Measurements from ENCODE around the gene ARAP3. TPM values are rescaled to one million over a fixed set of nuclear protein-coding genes. Genes with fewer than 3 reads are reported as not detected.

Gene ARAP3
- total and polyA plus RNA-seq, 5 donors from 2014 or later: 0.25 to 6.1 (median 0.79) TPM; not detected in 1

- Mint-ChIP-seq H3K9me3 (no peaks in the 10 kb centered on the region), H3K4me3 (peak overlapping the region in 3 of 4 donors; percentile 67 to 94 (median 79)), H3K27ac (peak overlapping the region in 2 of 3 donors; percentile 77 to 89), H3K4me1 (peaks cover 4 to 28% (median 23%) of the 10 kb centered on the region in 4 donors), H3K36me3 (no peaks in the 10 kb centered on the region), H3K27me3 (no peaks in the 10 kb centered on the region)
- H3K9me3 ChIP-seq (ENCODE audit: control insufficient read depth in 2 of 2, low read length in 2 of 2): no peaks in the 10 kb centered on the region
- no peak overlapping the region for H3K4me3 ChIP-seq (ENCODE audit: low read depth, low read length)
- peaks cover 2% of the 10 kb centered on the region for H3K27me3 ChIP-seq (ENCODE audit: control insufficient read depth, insufficient read depth, low read length)
- H3K4me1 ChIP-seq (ENCODE audit: control insufficient read depth, insufficient read depth, low read length, poor library complexity, severe bottlenecking): peaks cover 19% of the 10 kb centered on the region
- no peak for DNase-seq
- ATAC-seq (ENCODE audit: low read depth in 2 of 2): no peak
- no peaks in the 10 kb centered on the region for H3K36me3 ChIP-seq (ENCODE audit: control insufficient read depth, insufficient read depth, low read length)
- H3K27ac ChIP-seq (ENCODE audit: insufficient read depth, low read length, poor library complexity, severe bottlenecking): no peak overlapping the region
Observed at GRCh38 chr5:141691286-141691866, 9.3 kb upstream of the ARAP3 start.

- Histone ChIP-seq H3K9me3 (ENCODE audit: control insufficient read depth in 2 of 2, low read length in 2 of 2) (no peaks in the 10 kb centered on the region), H3K27ac (ENCODE audit: insufficient read depth, low read length, poor library complexity, severe bottlenecking) (no peak overlapping the region), H3K4me3 (ENCODE audit: low read depth, low read length) (no peak overlapping the region), H3K4me1 (ENCODE audit: control insufficient read depth, insufficient read depth, low read length, poor library complexity, severe bottlenecking) (peaks cover 23% of the 10 kb centered on the region), H3K27me3 (ENCODE audit: control insufficient read depth, insufficient read depth, low read length) (peaks cover 2% of the 10 kb centered on the region), H3K36me3 (ENCODE audit: control insufficient read depth, insufficient read depth, low read length) (no peaks in the 10 kb centered on the region)
- H3K27me3 Mint-ChIP-seq: peaks cover 4% of the 10 kb centered on the region
- peak overlapping the region in 1 of 3 donors; percentile 52 for H3K27ac Mint-ChIP-seq
- no peaks in the 10 kb centered on the region for H3K9me3 Mint-ChIP-seq
- DNase-seq (no peak), ATAC-seq (ENCODE audit: low read depth in 2 of 2) (no peak)
- no peaks in the 10 kb centered on the region for H3K36me3 Mint-ChIP-seq
- H3K4me1 Mint-ChIP-seq: peaks cover under 1 to 27% (median 17%) of the 10 kb centered on the region in 4 donors
- H3K4me3 Mint-ChIP-seq: no peak overlapping the region
Observed at GRCh38 chr5:141686648-141687416, 4.8 kb upstream of the ARAP3 start.

GRCh38 chr5:141685591-141685990, 3.6 kb upstream of the ARAP3 start:
- H3K27me3 ChIP-seq (ENCODE audit: control insufficient read depth, insufficient read depth, low read length): peaks cover 2% of the 10 kb centered on the region
- Mint-ChIP-seq H3K27ac (peak overlapping the region in 1 of 3 donors; percentile 52), H3K27me3 (peaks cover 4% of the 10 kb centered on the region), H3K4me3 (no peak overlapping the region), H3K9me3 (no peaks in the 10 kb centered on the region), H3K4me1 (peaks cover 7 to 36% (median 22%) of the 10 kb centered on the region in 4 donors), H3K36me3 (no peaks in the 10 kb centered on the region)
- no peak overlapping the region for H3K27ac ChIP-seq (ENCODE audit: insufficient read depth, low read length, poor library complexity, severe bottlenecking)
- ATAC-seq (ENCODE audit: low read depth in 2 of 2): no peak
- H3K36me3 ChIP-seq (ENCODE audit: control insufficient read depth, insufficient read depth, low read length): no peaks in the 10 kb centered on the region
- no peaks in the 10 kb centered on the region for H3K9me3 ChIP-seq (ENCODE audit: control insufficient read depth in 2 of 2, low read length in 2 of 2)
- H3K4me3 ChIP-seq (ENCODE audit: low read depth, low read length): no peak overlapping the region
- DNase-seq: no peak
- H3K4me1 ChIP-seq (ENCODE audit: control insufficient read depth, insufficient read depth, low read length, poor library complexity, severe bottlenecking): peaks cover 32% of the 10 kb centered on the region

- Histone ChIP-seq H3K27me3 (ENCODE audit: control insufficient read depth, insufficient read depth, low read length) (no peaks in the 10 kb centered on the region), H3K4me3 (ENCODE audit: low read depth, low read length) (peak overlapping the region; percentile 32), H3K36me3 (ENCODE audit: control insufficient read depth, insufficient read depth, low read length) (no peaks in the 10 kb centered on the region), H3K4me1 (ENCODE audit: control insufficient read depth, insufficient read depth, low read length, poor library complexity, severe bottlenecking) (peaks cover 32% of the 10 kb centered on the region), H3K27ac (ENCODE audit: insufficient read depth, low read length, poor library complexity, severe bottlenecking) (peak overlapping the region; percentile 51), H3K9me3 (ENCODE audit: control insufficient read depth in 2 of 2, low read length in 2 of 2) (no peaks in the 10 kb centered on the region)
- H3K4me3 Mint-ChIP-seq: peak overlapping the region in 2 of 4 donors; percentile 21 to 59
- ATAC-seq (ENCODE audit: low read depth in 2 of 2) (no peak), DNase-seq (no peak)
- H3K27ac Mint-ChIP-seq: peak overlapping the region in 2 of 3 donors; percentile 62 to 88
- peaks cover 5 to 36% (median 21%) of the 10 kb centered on the region in 4 donors for H3K4me1 Mint-ChIP-seq
- H3K27me3 Mint-ChIP-seq: peaks cover 4% of the 10 kb centered on the region
- H3K36me3 Mint-ChIP-seq: no peaks in the 10 kb centered on the region
- H3K9me3 Mint-ChIP-seq: no peaks in the 10 kb centered on the region
Observed at GRCh38 chr5:141683596-141684141, 1.6 kb upstream of the ARAP3 start.

GRCh38 chr5:141681295-141681694, 735 bp downstream of the ARAP3 start:
- peaks cover 5 to 36% (median 21%) of the 10 kb centered on the region in 4 donors for H3K4me1 Mint-ChIP-seq
- DNase-seq (no peak), ATAC-seq (ENCODE audit: low read depth in 2 of 2) (no peak)
- no peaks in the 10 kb centered on the region for H3K9me3 ChIP-seq (ENCODE audit: control insufficient read depth in 2 of 2, low read length in 2 of 2)
- H3K27ac ChIP-seq (ENCODE audit: insufficient read depth, low read length, poor library complexity, severe bottlenecking): peak overlapping the region; percentile 14
- H3K9me3 Mint-ChIP-seq: no peaks in the 10 kb centered on the region
- no peaks in the 10 kb centered on the region for H3K36me3 ChIP-seq (ENCODE audit: control insufficient read depth, insufficient read depth, low read length)
- peaks cover 32% of the 10 kb centered on the region for H3K4me1 ChIP-seq (ENCODE audit: control insufficient read depth, insufficient read depth, low read length, poor library complexity, severe bottlenecking)
- H3K36me3 Mint-ChIP-seq: no peaks in the 10 kb centered on the region
- peaks cover 4% of the 10 kb centered on the region for H3K27me3 Mint-ChIP-seq
- H3K4me3 ChIP-seq (ENCODE audit: low read depth, low read length): peak overlapping the region; percentile 70
- peak overlapping the region; percentile 20 to 88 (median 82) for H3K27ac Mint-ChIP-seq
- peak overlapping the region; percentile 19 to 88 (median 80) for H3K4me3 Mint-ChIP-seq
- no peaks in the 10 kb centered on the region for H3K27me3 ChIP-seq (ENCODE audit: control insufficient read depth, insufficient read depth, low read length)

GRCh38 chr5:141680751-141681201, 1.3 kb downstream of the ARAP3 start:
- peaks cover 4% of the 10 kb centered on the region for H3K27me3 Mint-ChIP-seq
- Histone ChIP-seq H3K36me3 (ENCODE audit: control insufficient read depth, insufficient read depth, low read length) (no peaks in the 10 kb centered on the region), H3K27me3 (ENCODE audit: control insufficient read depth, insufficient read depth, low read length) (no peaks in the 10 kb centered on the region), H3K4me3 (ENCODE audit: low read depth, low read length) (no peak overlapping the region), H3K4me1 (ENCODE audit: control insufficient read depth, insufficient read depth, low read length, poor library complexity, severe bottlenecking) (peaks cover 32% of the 10 kb centered on the region), H3K27ac (ENCODE audit: insufficient read depth, low read length, poor library complexity, severe bottlenecking) (no peak overlapping the region), H3K9me3 (ENCODE audit: control insufficient read depth in 2 of 2, low read length in 2 of 2) (no peaks in the 10 kb centered on the region)
- no peaks in the 10 kb centered on the region for H3K36me3 Mint-ChIP-seq
- DNase-seq (no peak), ATAC-seq (ENCODE audit: low read depth in 2 of 2) (no peak)
- H3K27ac Mint-ChIP-seq: peak overlapping the region in 2 of 3 donors; percentile 82 to 88
- H3K4me3 Mint-ChIP-seq: peak overlapping the region; percentile 53 to 88 (median 80)
- peaks cover 5 to 36% (median 21%) of the 10 kb centered on the region in 4 donors for H3K4me1 Mint-ChIP-seq
- H3K9me3 Mint-ChIP-seq: no peaks in the 10 kb centered on the region

- ATAC-seq (ENCODE audit: low read depth in 2 of 2): no peak
- Histone ChIP-seq H3K36me3 (ENCODE audit: control insufficient read depth, insufficient read depth, low read length) (no peaks in the 10 kb centered on the region), H3K27me3 (ENCODE audit: control insufficient read depth, insufficient read depth, low read length) (no peaks in the 10 kb centered on the region), H3K4me1 (ENCODE audit: control insufficient read depth, insufficient read depth, low read length, poor library complexity, severe bottlenecking) (peaks cover 32% of the 10 kb centered on the region), H3K9me3 (ENCODE audit: control insufficient read depth in 2 of 2, low read length in 2 of 2) (no peaks in the 10 kb centered on the region), H3K4me3 (ENCODE audit: low read depth, low read length) (no peak overlapping the region), H3K27ac (ENCODE audit: insufficient read depth, low read length, poor library complexity, severe bottlenecking) (no peak overlapping the region)
- no peaks in the 10 kb centered on the region for H3K9me3 Mint-ChIP-seq
- no peak for DNase-seq
- H3K4me3 Mint-ChIP-seq: peak overlapping the region in 2 of 4 donors; percentile 47 to 53
- no peaks in the 10 kb centered on the region for H3K36me3 Mint-ChIP-seq
- H3K27ac Mint-ChIP-seq: no peak overlapping the region
- peaks cover 5 to 36% (median 21%) of the 10 kb centered on the region in 4 donors for H3K4me1 Mint-ChIP-seq
- peaks cover 4% of the 10 kb centered on the region for H3K27me3 Mint-ChIP-seq
Observed at GRCh38 chr5:141680178-141680577, 1.9 kb downstream of the ARAP3 start.

Data from CD4-positive, CD25-positive, alpha-beta regulatory T cell (primary cell).